HEK293 (cell line): ENCODE measurements around the gene URAD.

Experiments
- REPIN1 ChIP-seq: fragments of 450-650 bp; formaldehyde crosslinking; IDR thresholded peaks from 2 replicates; pipeline ENCODE4 v1.5.1; 2017; ENCODE audit warnings: missing biosample characterization, missing genetic modification characterization, low read depth
- ZBTB8A ChIP-seq: fragments of 450-650 bp; formaldehyde crosslinking; IDR thresholded peaks from 2 replicates; pipeline ENCODE4 v1.5.1; 2016; ENCODE audit warnings: missing biosample characterization, missing genetic modification characterization

- TF ChIP-seq REPIN1 (tag by site-specific recombination), result no peak
- no peak for TF ChIP-seq ZBTB8A (tag by site-specific recombination)
These were observed 38.6 kb upstream of the URAD start for GRCh38 chr13:28027071-28027470.
